ENCODE measurements around the gene CEBPB. TPM values are rescaled to one million over a fixed set of nuclear protein-coding genes. Genes with fewer than 3 reads are reported as not detected.

The CEBPB gene
- total RNA-seq, 1 experiment from 2014 or later: 183 TPM

- POLR2A ChIA-PET: interaction anchor here (0.6 to 3.0 kb wide), 17 partner anchors 10 to 1244 kb away, joined by 3 to 32 read pairs (median 4); partner anchors contain the start of gene PEDS1
- Histone ChIP-seq H3K4me1 (peaks cover 49% of the 10 kb centered on the region), H3K9me3 (no peaks in the 10 kb centered on the region), H3K4me3 (ENCODE audit: low read depth, low read length) (peak overlapping the region; percentile 96), H3K27me3 (replicated peaks; ENCODE audit: control insufficient read depth, insufficient read depth, low read length) (no peaks in the 10 kb centered on the region), H3K36me3 (ENCODE audit: control insufficient read depth, insufficient read depth, low read length) (peaks cover 2% of the 10 kb centered on the region; the same call in 1 of the 2 replicates)
- peak overlapping the region; percentile 94 for H3K4me3 Mint-ChIP-seq (ENCODE audit: unreplicated experiment)
- H3K27me3 Mint-ChIP-seq (ENCODE audit: insufficient read depth, unreplicated experiment): no peaks in the 10 kb centered on the region
- CTCF ChIA-PET: interaction anchor here (0.6 to 5.5 kb wide), 15 partner anchors 9 to 1526 kb away, joined by 3 to 31 read pairs (median 4); no protein-coding TSS in a partner anchor
- H3K9me3 Mint-ChIP-seq (ENCODE audit: unreplicated experiment): no peaks in the 10 kb centered on the region
- peak in 1 of 2 experiments; percentile 74 for DNase-seq
- BruUV-seq (replicated peaks): no TSS peak
- TF ChIP-seq CTCF (IDR thresholded peaks at IDR 0.05; ENCODE audit: insufficient read depth in 1 of 2, low read depth in 1 of 2, low read length in 1 of 2, severe bottlenecking in 1 of 2, unreplicated experiment in 1 of 2): no peak
- intact Hi-C loops (cut with micrococcal nuclease; ENCODE audit: unreplicated experiment): loop anchor here (2.0 to 10.0 kb wide), 3 partner anchors 82 to 574 kb away; no protein-coding TSS in a partner anchor
- H3K27ac Mint-ChIP-seq (ENCODE audit: unreplicated experiment): peak overlapping the region; percentile 99
- peaks cover 72% of the 10 kb centered on the region for H3K36me3 Mint-ChIP-seq (ENCODE audit: insufficient read depth, unreplicated experiment)
- peaks cover 65% of the 10 kb centered on the region for H3K4me1 Mint-ChIP-seq (ENCODE audit: low read depth, unreplicated experiment)
Observed at GRCh38 chr20:50191065-50191543, 474 bp downstream of the CEBPB start.

GRCh38 chr20:50191544-50192363 lies 1.1 kb downstream of the CEBPB start:
- Histone ChIP-seq H3K9me3 (no peaks in the 10 kb centered on the region), H3K4me3 (ENCODE audit: low read depth, low read length) (peak overlapping the region; percentile 96), H3K36me3 (ENCODE audit: control insufficient read depth, insufficient read depth, low read length) (peaks cover 2% of the 10 kb centered on the region; the same call in 1 of the 2 replicates), H3K4me1 (peaks cover 49% of the 10 kb centered on the region), H3K27me3 (replicated peaks; ENCODE audit: control insufficient read depth, insufficient read depth, low read length) (no peaks in the 10 kb centered on the region)
- POLR2A ChIA-PET: interaction anchor here (0.5 to 3.0 kb wide), 14 partner anchors 9 to 1245 kb away, joined by 3 to 32 read pairs (median 5); partner anchors contain the start of gene PEDS1
- TF ChIP-seq CTCF (IDR thresholded peaks at IDR 0.05; ENCODE audit: insufficient read depth in 1 of 2, low read depth in 1 of 2, low read length in 1 of 2, severe bottlenecking in 1 of 2, unreplicated experiment in 1 of 2): peak; percentile 58 to 63
- peaks cover 67% of the 10 kb centered on the region for H3K36me3 Mint-ChIP-seq (ENCODE audit: insufficient read depth, unreplicated experiment)
- DNase-seq: peak; percentile 89 to 93
- H3K9me3 Mint-ChIP-seq (ENCODE audit: unreplicated experiment): no peaks in the 10 kb centered on the region
- H3K4me3 Mint-ChIP-seq (ENCODE audit: unreplicated experiment): peak overlapping the region; percentile 94
- no peaks in the 10 kb centered on the region for H3K27me3 Mint-ChIP-seq (ENCODE audit: insufficient read depth, unreplicated experiment)
- peak overlapping the region; percentile 99 for H3K27ac Mint-ChIP-seq (ENCODE audit: unreplicated experiment)
- CTCF ChIA-PET: interaction anchor here (0.6 to 5.5 kb wide), 13 partner anchors 8 to 1526 kb away, joined by 3 to 31 read pairs (median 5); no protein-coding TSS in a partner anchor
- intact Hi-C loops (cut with micrococcal nuclease; ENCODE audit: unreplicated experiment): loop anchor here (1.0 to 10.0 kb wide), 4 partner anchors 25 to 573 kb away; no protein-coding TSS in a partner anchor
- BruUV-seq (replicated peaks): TSS peak; percentile 73
- H3K4me1 Mint-ChIP-seq (ENCODE audit: low read depth, unreplicated experiment): peaks cover 60% of the 10 kb centered on the region

Data from Caco-2 (cell line).